ENCODE measurements around the gene TXNL4B.
"Not testable (repeated sequence)": the region's sequence is repeated elsewhere in the genome, so short reads cannot be mapped to it uniquely, and the experiment has no call there.

Gene TXNL4B

DNA sequence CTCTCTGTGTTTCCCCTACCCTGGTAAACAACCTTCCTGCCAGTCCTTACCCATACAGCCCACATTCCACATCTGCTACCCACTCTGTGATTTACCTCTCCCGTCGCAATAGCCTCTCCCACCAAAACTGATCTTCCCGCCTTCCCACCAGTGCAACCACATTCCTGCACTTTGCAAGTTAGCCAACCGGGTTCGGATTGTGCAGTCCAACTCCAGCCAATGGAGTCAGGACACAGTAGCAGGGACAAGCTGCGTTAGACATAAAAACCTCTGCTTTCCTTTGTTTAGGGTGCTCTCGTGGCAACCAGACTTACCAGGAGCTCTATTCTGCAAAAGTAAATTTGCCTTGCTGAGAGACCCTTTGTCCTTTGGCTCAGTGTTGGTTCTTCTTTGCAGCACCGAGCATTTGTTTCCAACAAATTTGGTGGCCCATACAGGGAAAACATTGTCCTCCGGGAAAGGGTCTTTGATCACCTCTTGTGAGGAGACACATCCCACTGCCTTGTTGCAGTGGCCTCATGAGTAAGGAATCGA is 29.0 kb downstream of the TXNL4B start:
- H3K4me3 ChIP-seq (ENCODE audit: low read length): no peak overlapping the region
- no peak overlapping the region for H3K27ac ChIP-seq (ENCODE audit: low read length)
- no peaks in the 10 kb centered on the region for H3K4me1 ChIP-seq (ENCODE audit: insufficient read depth, low read length)
- no peak overlapping the region for H3K9ac ChIP-seq (ENCODE audit: low read depth, low read length)
- H3K27me3 ChIP-seq (ENCODE audit: insufficient read depth, low read length): no peaks in the 10 kb centered on the region
- H3K9me3 ChIP-seq (ENCODE audit: insufficient read depth, low read depth, low read length): no peaks in the 10 kb centered on the region
- no peaks in the 10 kb centered on the region for H3K36me3 ChIP-seq (ENCODE audit: insufficient read depth, low read depth, low read length)

DNA sequence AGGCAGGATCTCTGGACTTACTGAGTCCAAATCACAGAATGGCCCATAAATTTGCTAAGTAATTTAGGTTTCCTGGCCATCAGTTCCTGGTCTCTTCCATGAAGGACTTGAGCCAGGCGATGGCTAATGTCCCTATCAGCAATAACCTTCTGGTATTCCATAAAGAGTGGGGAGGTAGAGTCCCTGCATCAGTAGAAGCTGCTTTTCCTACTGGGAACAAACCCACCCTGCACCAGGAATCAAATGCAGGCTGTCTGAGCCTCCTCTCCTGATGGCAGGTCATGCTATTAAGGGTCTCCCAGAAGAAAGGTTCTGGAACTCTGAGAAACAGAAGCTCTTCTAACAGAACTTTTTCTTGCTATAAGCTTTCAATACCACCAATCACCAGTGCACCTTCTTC is 31.9 kb downstream of the TXNL4B start:
- Histone ChIP-seq H3K4me3 (ENCODE audit: low read length) (no peak overlapping the region), H3K9ac (ENCODE audit: low read depth, low read length) (no peak overlapping the region), H3K4me1 (ENCODE audit: insufficient read depth, low read length) (no peaks in the 10 kb centered on the region), H3K9me3 (ENCODE audit: insufficient read depth, low read depth, low read length) (no peaks in the 10 kb centered on the region), H3K36me3 (ENCODE audit: insufficient read depth, low read depth, low read length) (no peaks in the 10 kb centered on the region), H3K27me3 (ENCODE audit: insufficient read depth, low read length) (no peaks in the 10 kb centered on the region), H3K27ac (ENCODE audit: low read length) (no peak overlapping the region)

DNA sequence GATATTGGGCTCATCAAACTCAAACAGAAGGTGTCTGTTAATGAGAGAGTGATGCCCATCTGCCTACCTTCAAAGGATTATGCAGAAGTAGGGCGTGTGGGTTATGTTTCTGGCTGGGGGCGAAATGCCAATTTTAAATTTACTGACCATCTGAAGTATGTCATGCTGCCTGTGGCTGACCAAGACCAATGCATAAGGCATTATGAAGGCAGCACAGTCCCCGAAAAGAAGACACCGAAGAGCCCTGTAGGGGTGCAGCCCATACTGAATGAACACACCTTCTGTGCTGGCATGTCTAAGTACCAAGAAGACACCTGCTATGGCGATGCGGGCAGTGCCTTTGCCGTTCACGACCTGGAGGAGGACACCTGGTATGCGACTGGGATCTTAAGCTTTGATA is 33.0 kb downstream of the TXNL4B start:
- Histone ChIP-seq H3K4me1 (ENCODE audit: insufficient read depth, low read length) (no peaks in the 10 kb centered on the region), H3K9me3 (ENCODE audit: insufficient read depth, low read depth, low read length) (no peaks in the 10 kb centered on the region), H3K27ac (ENCODE audit: low read length) (no peak overlapping the region), H3K36me3 (ENCODE audit: insufficient read depth, low read depth, low read length) (no peaks in the 10 kb centered on the region), H3K4me3 (ENCODE audit: low read length) (no peak overlapping the region), H3K27me3 (ENCODE audit: insufficient read depth, low read length) (no peaks in the 10 kb centered on the region), H3K9ac (ENCODE audit: low read depth, low read length) (no peak overlapping the region)

DNA sequence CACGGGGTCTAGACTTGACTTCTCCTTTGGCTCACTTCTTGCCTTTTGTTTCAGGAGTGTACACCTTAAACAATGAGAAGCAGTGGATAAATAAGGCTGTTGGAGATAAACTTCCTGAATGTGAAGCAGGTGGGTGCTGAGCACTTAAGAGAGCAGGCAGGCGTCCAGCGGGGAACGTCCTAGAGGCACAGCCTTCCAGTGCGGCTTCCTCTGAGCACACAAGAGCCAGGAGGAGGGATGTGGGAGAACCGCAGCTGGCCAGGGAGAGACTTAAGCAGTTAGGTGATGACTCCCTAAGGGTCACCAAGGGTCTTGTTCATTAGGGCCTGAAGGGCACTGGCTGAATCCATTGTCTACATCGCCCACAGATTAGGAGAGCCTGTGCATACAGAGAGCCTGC is 34.4 kb downstream of the TXNL4B start:
- H3K27me3 ChIP-seq (ENCODE audit: insufficient read depth, low read length); H3K9ac ChIP-seq (ENCODE audit: low read depth, low read length); H3K27ac ChIP-seq (ENCODE audit: low read length); H3K36me3 ChIP-seq (ENCODE audit: insufficient read depth, low read depth, low read length); H3K4me3 ChIP-seq (ENCODE audit: low read length); H3K4me1 ChIP-seq (ENCODE audit: insufficient read depth, low read length); H3K9me3 ChIP-seq (ENCODE audit: insufficient read depth, low read depth, low read length): not testable (repeated sequence)

DNA sequence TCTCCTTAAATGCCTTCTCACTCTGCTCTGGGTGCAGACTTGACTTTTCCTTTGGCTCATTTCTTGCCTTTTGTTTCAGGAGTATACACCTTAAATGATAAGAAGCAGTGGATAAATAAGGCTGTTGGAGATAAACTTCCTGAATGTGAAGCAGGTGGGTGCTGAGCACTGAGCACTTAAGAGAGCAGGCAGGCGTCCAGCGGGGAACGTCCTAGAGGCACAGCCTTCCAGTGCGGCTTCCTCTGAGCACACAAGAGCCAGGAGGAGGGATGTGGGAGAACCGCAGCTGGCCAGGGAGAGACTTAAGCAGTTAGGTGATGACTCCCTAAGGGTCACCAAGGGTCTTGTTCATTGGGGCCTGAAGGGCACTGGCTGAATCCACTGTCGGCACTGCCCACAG is 36.1 kb downstream of the TXNL4B start:
- not testable (repeated sequence) for H3K9me3 ChIP-seq (ENCODE audit: insufficient read depth, low read depth, low read length); H3K4me3 ChIP-seq (ENCODE audit: low read length); H3K9ac ChIP-seq (ENCODE audit: low read depth, low read length); H3K27me3 ChIP-seq (ENCODE audit: insufficient read depth, low read length); H3K4me1 ChIP-seq (ENCODE audit: insufficient read depth, low read length); H3K36me3 ChIP-seq (ENCODE audit: insufficient read depth, low read depth, low read length); H3K27ac ChIP-seq (ENCODE audit: low read length)

- H3K9me3 ChIP-seq (ENCODE audit: insufficient read depth, low read depth, low read length): no peaks in the 10 kb centered on the region
- H3K27me3 ChIP-seq (ENCODE audit: insufficient read depth, low read length): no peaks in the 10 kb centered on the region
- H3K4me1 ChIP-seq (ENCODE audit: insufficient read depth, low read length): no peaks in the 10 kb centered on the region
- H3K9ac ChIP-seq (ENCODE audit: low read depth, low read length): no peak overlapping the region
- no peaks in the 10 kb centered on the region for H3K36me3 ChIP-seq (ENCODE audit: insufficient read depth, low read depth, low read length)
- no peak overlapping the region for H3K4me3 ChIP-seq (ENCODE audit: low read length)
- H3K27ac ChIP-seq (ENCODE audit: low read length): no peak overlapping the region
Measured at GRCh38 chr16:72055911-72056310, 37.5 kb downstream of the TXNL4B start.

GRCh38 chr16:72054254-72054847 is 39.1 kb downstream of the TXNL4B start, which contains the start of gene HP:
HP (plus strand) TSS chr16:72054505; CDS start chr16:72054653, 148 bp downstream.
- not testable (repeated sequence) for H3K27me3 ChIP-seq (ENCODE audit: insufficient read depth, low read length); H3K36me3 ChIP-seq (ENCODE audit: insufficient read depth, low read depth, low read length); H3K27ac ChIP-seq (ENCODE audit: low read length); H3K4me1 ChIP-seq (ENCODE audit: insufficient read depth, low read length); H3K4me3 ChIP-seq (ENCODE audit: low read length); H3K9ac ChIP-seq (ENCODE audit: low read depth, low read length); H3K9me3 ChIP-seq (ENCODE audit: insufficient read depth, low read depth, low read length)

DNA sequence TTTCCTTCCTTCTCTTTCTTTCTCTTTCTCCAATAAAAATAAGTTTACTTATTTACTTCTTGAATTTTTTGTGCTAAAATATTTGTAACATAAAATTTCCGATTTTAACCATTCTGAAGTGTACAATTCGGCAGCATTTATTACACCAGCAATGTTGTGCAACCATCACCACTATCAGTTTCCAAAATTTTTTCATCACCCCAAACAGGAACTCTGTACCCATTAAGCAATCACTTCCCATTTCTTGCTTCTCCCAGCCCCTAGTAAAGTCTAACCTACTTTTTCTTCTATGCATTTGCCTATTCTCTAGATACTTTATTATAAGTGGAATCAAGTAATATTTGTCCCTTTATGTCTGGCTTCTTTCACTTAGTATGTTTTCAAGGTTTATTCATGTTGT is 41.6 kb downstream of the TXNL4B start:
- Histone ChIP-seq H3K9me3 (ENCODE audit: insufficient read depth, low read depth, low read length) (peaks cover 10% of the 10 kb centered on the region; the same call in 1 of the 2 replicates), H3K4me1 (ENCODE audit: insufficient read depth, low read length) (no peaks in the 10 kb centered on the region), H3K27me3 (ENCODE audit: insufficient read depth, low read length) (no peaks in the 10 kb centered on the region), H3K36me3 (ENCODE audit: insufficient read depth, low read depth, low read length) (no peaks in the 10 kb centered on the region), H3K9ac (ENCODE audit: low read depth, low read length) (no peak overlapping the region), H3K4me3 (ENCODE audit: low read length) (no peak overlapping the region), H3K27ac (ENCODE audit: low read length) (no peak overlapping the region)

DNA sequence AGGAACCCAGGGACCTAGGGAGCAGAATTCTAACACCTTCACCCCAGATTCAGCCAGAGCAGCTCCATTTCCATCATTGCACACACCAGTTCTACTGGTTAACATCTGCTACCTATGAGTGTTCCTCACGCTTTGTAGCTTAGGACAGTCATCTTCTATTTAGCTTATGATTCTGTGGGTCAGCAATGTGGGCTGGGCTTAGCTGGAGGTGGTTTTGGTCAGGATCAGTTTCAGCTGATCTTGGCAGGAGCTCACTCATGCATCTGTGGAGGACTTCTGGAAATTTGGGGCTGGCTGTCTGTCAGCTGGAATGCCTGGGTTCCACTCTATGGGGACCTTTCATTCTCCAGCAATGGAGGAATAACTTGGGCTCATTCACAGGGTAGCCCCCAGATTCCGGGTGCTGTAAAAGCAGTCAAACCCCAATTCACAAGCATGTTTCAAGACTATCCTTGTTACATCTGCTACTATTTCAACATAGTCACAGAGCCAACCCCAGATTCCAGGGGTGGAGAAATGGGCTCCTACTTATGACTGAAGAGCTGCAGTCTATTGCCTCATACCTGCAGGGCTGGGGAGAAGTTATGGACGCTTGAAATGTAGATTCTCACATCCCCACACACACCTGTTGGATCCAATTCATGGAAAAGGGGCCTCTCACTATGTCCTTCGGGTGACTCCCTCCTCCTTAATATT is 42.5 kb downstream of the TXNL4B start:
- no peaks in the 10 kb centered on the region for H3K36me3 ChIP-seq (ENCODE audit: insufficient read depth, low read depth, low read length)
- H3K27ac ChIP-seq (ENCODE audit: low read length): no peak overlapping the region
- no peaks in the 10 kb centered on the region for H3K27me3 ChIP-seq (ENCODE audit: insufficient read depth, low read length)
- H3K4me1 ChIP-seq (ENCODE audit: insufficient read depth, low read length): no peaks in the 10 kb centered on the region
- H3K9ac ChIP-seq (ENCODE audit: low read depth, low read length): no peak overlapping the region
- no peak overlapping the region for H3K4me3 ChIP-seq (ENCODE audit: low read length)
- H3K9me3 ChIP-seq (ENCODE audit: insufficient read depth, low read depth, low read length): peaks cover 10% of the 10 kb centered on the region; the same call in 1 of the 2 replicates

GRCh38 chr16:72049110-72049509 is 44.3 kb downstream of the TXNL4B start:
- H3K27me3 ChIP-seq (ENCODE audit: insufficient read depth, low read length): no peaks in the 10 kb centered on the region

DNA sequence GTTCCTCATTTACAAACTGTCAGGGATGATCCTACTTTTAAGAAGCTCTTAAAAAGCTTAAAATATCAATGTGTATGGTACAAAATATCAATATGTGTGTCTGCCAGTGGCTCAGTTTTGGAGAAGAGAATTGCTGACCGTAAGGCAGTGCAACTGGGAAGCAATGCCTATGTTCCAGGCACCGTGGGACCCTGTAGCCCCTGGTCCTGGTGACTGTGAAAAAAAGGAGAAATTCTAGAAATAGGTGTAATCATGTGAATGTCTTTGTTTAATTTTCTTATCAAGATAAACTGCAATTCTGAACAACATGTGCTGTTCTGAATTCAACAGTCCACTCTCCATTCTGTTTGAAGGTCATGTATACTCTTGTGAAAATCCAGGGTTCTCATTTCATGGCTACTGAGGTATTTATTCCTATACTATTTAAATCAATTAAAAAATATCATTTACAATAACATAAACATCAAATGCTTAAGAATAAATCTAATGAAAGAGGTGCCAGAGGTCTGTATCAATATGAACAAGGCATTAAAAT is 48.5 kb downstream of the TXNL4B start:
- Histone ChIP-seq H3K9me3 (ENCODE audit: insufficient read depth, low read depth, low read length) (peaks cover 8% of the 10 kb centered on the region; the same call in 1 of the 2 replicates), H3K4me3 (ENCODE audit: low read length) (no peak overlapping the region), H3K9ac (ENCODE audit: low read depth, low read length) (no peak overlapping the region), H3K27ac (ENCODE audit: low read length) (no peak overlapping the region), H3K27me3 (ENCODE audit: insufficient read depth, low read length) (no peaks in the 10 kb centered on the region), H3K4me1 (ENCODE audit: insufficient read depth, low read length) (no peaks in the 10 kb centered on the region), H3K36me3 (ENCODE audit: insufficient read depth, low read depth, low read length) (no peaks in the 10 kb centered on the region)

More at GRCh38 chr16:72049110-72049509, 44.3 kb downstream of the TXNL4B start:
- H3K4me1 ChIP-seq (ENCODE audit: insufficient read depth, low read length): no peaks in the 10 kb centered on the region
- H3K9me3 ChIP-seq (ENCODE audit: insufficient read depth, low read depth, low read length): peaks cover 10% of the 10 kb centered on the region; the same call in 1 of the 2 replicates
- no peaks in the 10 kb centered on the region for H3K36me3 ChIP-seq (ENCODE audit: insufficient read depth, low read depth, low read length)
- H3K9ac ChIP-seq (ENCODE audit: low read depth, low read length): no peak overlapping the region
- H3K4me3 ChIP-seq (ENCODE audit: low read length): no peak overlapping the region
- H3K27ac ChIP-seq (ENCODE audit: low read length): no peak overlapping the region

DNA sequence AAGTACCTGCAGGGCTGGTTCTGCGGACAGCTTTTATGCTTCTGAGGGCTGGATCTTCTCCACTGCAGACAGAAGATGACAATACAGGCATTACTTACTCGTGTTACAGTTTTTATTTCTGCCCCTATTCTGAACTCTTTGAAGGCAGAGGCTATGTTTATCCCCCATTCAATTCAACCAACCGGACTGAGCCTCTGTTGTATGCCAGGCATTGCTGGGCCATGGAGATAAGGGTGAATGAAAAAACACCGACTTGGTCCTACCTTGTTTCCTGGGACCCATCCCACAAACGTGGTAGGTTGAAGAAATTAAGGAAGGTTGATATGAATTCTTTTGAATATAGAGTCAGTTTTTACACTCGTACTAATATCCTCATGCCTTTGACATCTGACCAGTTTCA is 49.1 kb downstream of the TXNL4B start:
- Histone ChIP-seq H3K27ac (ENCODE audit: low read length) (no peak overlapping the region), H3K9ac (ENCODE audit: low read depth, low read length) (no peak overlapping the region), H3K27me3 (ENCODE audit: insufficient read depth, low read length) (no peaks in the 10 kb centered on the region), H3K9me3 (ENCODE audit: insufficient read depth, low read depth, low read length) (peaks cover 6% of the 10 kb centered on the region; the same call in 1 of the 2 replicates), H3K36me3 (ENCODE audit: insufficient read depth, low read depth, low read length) (no peaks in the 10 kb centered on the region), H3K4me1 (ENCODE audit: insufficient read depth, low read length) (no peaks in the 10 kb centered on the region), H3K4me3 (ENCODE audit: low read length) (no peak overlapping the region)
